ENCODE data around the gene PRAF2. TPM values are rescaled to one million over a fixed set of nuclear protein-coding genes. Genes with fewer than 3 reads are reported as not detected.

The PRAF2 gene
- polyA plus RNA-seq, 4 donors: 1.3 to 12.8 (median 5.6) TPM

- Histone ChIP-seq H3K4me1 (ENCODE audit: control insufficient read depth in 3 of 3, insufficient read depth in 2 of 3, low read depth in 1 of 3, low read length in 2 of 3) (peaks cover 0 to 11% (median 0%) of the 10 kb centered on the region in 3 donors), H3K9me3 (ENCODE audit: control insufficient read depth in 2 of 2, insufficient read depth in 1 of 2, low read depth in 1 of 2, low read length in 1 of 2) (no peaks in the 10 kb centered on the region), H3K27ac (ENCODE audit: low read depth in 1 of 3, low read length in 2 of 3) (peak overlapping the region; percentile 17 to 65 (median 37)), H3K27me3 (ENCODE audit: control insufficient read depth in 3 of 3, insufficient read depth in 3 of 3, low read length in 3 of 3) (no peaks in the 10 kb centered on the region), H3K4me3 (ENCODE audit: low read depth in 1 of 3, low read length in 3 of 3) (no peak overlapping the region), H3K36me3 (ENCODE audit: control insufficient read depth in 3 of 3, insufficient read depth in 2 of 3, low read depth in 1 of 3, low read length in 3 of 3) (peaks cover 0 to 49% (median 4%) of the 10 kb centered on the region in 3 donors)
- no peak for FAIRE-seq
- 34 to 72% (median 59%) methylated on average over 4 to 6 of the region's 6 CpGs for WGBS, 3 donors
- peak; percentile 11 to 58 for DNase-seq
Measured at GRCh38 chrX:49030283-49030682, 43.5 kb downstream of the PRAF2 start.

GRCh38 chrX:49029876-49030275 is 43.9 kb downstream of the PRAF2 start:
- H3K36me3 ChIP-seq (ENCODE audit: control insufficient read depth in 3 of 3, insufficient read depth in 2 of 3, low read depth in 1 of 3, low read length in 3 of 3): peaks cover 0 to 47% (median 4%) of the 10 kb centered on the region in 3 donors
- FAIRE-seq (no peak), DNase-seq (peak; percentile 85 to 89)
- H3K4me3 ChIP-seq (ENCODE audit: low read depth in 1 of 3, low read length in 3 of 3): no peak overlapping the region
- peaks cover 0 to 11% (median 0%) of the 10 kb centered on the region in 3 donors for H3K4me1 ChIP-seq (ENCODE audit: control insufficient read depth in 3 of 3, insufficient read depth in 2 of 3, low read depth in 1 of 3, low read length in 2 of 3)
- no peaks in the 10 kb centered on the region for H3K9me3 ChIP-seq (ENCODE audit: control insufficient read depth in 2 of 2, insufficient read depth in 1 of 2, low read depth in 1 of 2, low read length in 1 of 2)
- H3K27ac ChIP-seq (ENCODE audit: low read depth in 1 of 3, low read length in 2 of 3): peak overlapping the region in 2 of 3 donors; percentile 17 to 71
- WGBS, 3 donors: 25 to 62% (median 42%) methylated on average over 1 to 6 of the region's 6 CpGs
- no peaks in the 10 kb centered on the region for H3K27me3 ChIP-seq (ENCODE audit: control insufficient read depth in 3 of 3, insufficient read depth in 3 of 3, low read length in 3 of 3)

Other genes starting within 250 kb of the PRAF2 start
- under 1 TPM in 2 of 4 donors, not detected in 2; 0.07 to 0.09 TPM for gene ERAS, start 247.5 kb downstream of the PRAF2 start, polyA plus RNA-seq
- gene PCSK1N, start 238.4 kb downstream of the PRAF2 start, polyA plus RNA-seq: 10 to 100 TPM in 2 of 4 donors, 1 to 10 TPM in 1, under 1 TPM in 1; 0.67 to 97.5 (median 13.5) TPM
- 10 to 100 TPM; 43.3 to 72.5 (median 66.1) TPM for gene TIMM17B, start 176.2 kb downstream of the PRAF2 start, polyA plus RNA-seq
- gene PQBP1, start 176.1 kb downstream of the PRAF2 start, polyA plus RNA-seq: 100 to 1,000 TPM in 2 of 4 donors, 10 to 100 TPM in 2; 77.8 to 186 (median 109) TPM
- 10 to 100 TPM in 2 of 4 donors, 1 to 10 TPM in 2; 8.1 to 31.5 (median 19.1) TPM for gene SLC35A2, start 162.4 kb downstream of the PRAF2 start, polyA plus RNA-seq
- 10 to 100 TPM in 2 of 4 donors, 1 to 10 TPM in 2; 2.9 to 35.1 (median 9.8) TPM for gene PIM2, start 155.0 kb downstream of the PRAF2 start, polyA plus RNA-seq
- gene OTUD5, start 116.4 kb downstream of the PRAF2 start, polyA plus RNA-seq: 10 to 100 TPM; 28.3 to 57.5 (median 42.3) TPM
- gene KCND1, start 102.2 kb downstream of the PRAF2 start, polyA plus RNA-seq: 1 to 10 TPM in 2 of 4 donors, under 1 TPM in 2; 0.27 to 1.7 (median 0.78) TPM
- gene GRIPAP1, start 71.7 kb downstream of the PRAF2 start, polyA plus RNA-seq: 10 to 100 TPM; 18.1 to 43.1 (median 26.5) TPM
- gene TFE3, start 30.6 kb downstream of the PRAF2 start, polyA plus RNA-seq: 10 to 100 TPM; 23.3 to 27.4 (median 23.6) TPM
- 10 to 100 TPM in 3 of 4 donors, 1 to 10 TPM in 1; 5.7 to 26.8 (median 14.4) TPM for gene CCDC120, start 15.0 kb downstream of the PRAF2 start, polyA plus RNA-seq
- gene WDR45, start 5.9 kb upstream of the PRAF2 start, polyA plus RNA-seq: 100 to 1,000 TPM in 1 of 4 donors, 10 to 100 TPM in 3; 47.3 to 122 (median 73.1) TPM
- gene GPKOW, start 49.7 kb upstream of the PRAF2 start, polyA plus RNA-seq: 10 to 100 TPM; 17.6 to 22.2 (median 19.6) TPM
- 1 to 10 TPM; 3.1 to 10.0 (median 6.4) TPM for gene MAGIX, start 88.8 kb upstream of the PRAF2 start, polyA plus RNA-seq
- gene PLP2, start 97.9 kb upstream of the PRAF2 start, polyA plus RNA-seq: 100 to 1,000 TPM in 2 of 4 donors, 10 to 100 TPM in 2; 47.6 to 189 (median 112) TPM
- gene PRICKLE3, start 112.4 kb upstream of the PRAF2 start, polyA plus RNA-seq: 1 to 10 TPM; 3.6 to 6.8 (median 5.5) TPM
- gene SYP, start 126.2 kb upstream of the PRAF2 start, polyA plus RNA-seq: 10 to 100 TPM in 1 of 4 donors, 1 to 10 TPM in 3; 2.2 to 33.5 (median 7.0) TPM
- 1 to 10 TPM in 1 of 4 donors, under 1 TPM in 3; 0.22 to 1.7 (median 0.31) TPM for gene CACNA1F, start 159.3 kb upstream of the PRAF2 start, polyA plus RNA-seq
- 10 to 100 TPM; 11.1 to 18.8 (median 12.4) TPM for gene CCDC22, start 161.5 kb upstream of the PRAF2 start, polyA plus RNA-seq
- under 1 TPM in 2 of 4 donors, not detected in 2; 0.31 to 0.47 TPM for gene FOXP3, start 190.7 kb upstream of the PRAF2 start, polyA plus RNA-seq
- 1 to 10 TPM in 3 of 4 donors, under 1 TPM in 1; 0.67 to 3.4 (median 2.3) TPM for gene PPP1R3F, start 195.8 kb upstream of the PRAF2 start, polyA plus RNA-seq
- not detected for gene GAGE10, start 229.6 kb upstream of the PRAF2 start, polyA plus RNA-seq
- not detected for gene GAGE12J, start 248.0 kb upstream of the PRAF2 start, polyA plus RNA-seq